AG04449 (cell line): ENCODE data around the gene PRDX4.
A peak's percentile ranks its signal among the peaks of the same experiment; 100 is the strongest.

Source experiments
- CTCF ChIA-PET: fragments of 350-600 bp; formaldehyde crosslinking; extraction: SDS; loops from one replicate; lab custom pipeline; 2021; ENCODE audit warnings: antibody characterized with exemption; lab: Yijun Ruan, JAX
- POLR2A ChIA-PET: fragments of 400-600, 350-600 bp; formaldehyde crosslinking; extraction: SDS; loops from one replicate; lab custom pipeline; 2020; ENCODE audit warnings: antibody characterized with exemption, inconsistent platforms; lab: Yijun Ruan, JAX
- DNase-seq: peaks from one replicate; pipeline ENCODE4 v3.0.0-alpha.2; 2010; ENCODE audit warnings: low read depth, low spot score
- H3K4me3 ChIP-seq: 2 replicates; pipeline ENCODE4 v1.5.1; 2011; ENCODE audit warnings: low read depth, mild to moderate bottlenecking, control low read depth, low read length
- TF ChIP-seq, protein P1 (sequence below): IDR thresholded peaks from one replicate; pipeline ENCODE4 v1.5.1; 2011; ENCODE audit warnings: mild to moderate bottlenecking, moderate library complexity, low read length, control low read depth, inconsistent platforms; ENCODE audit not compliant: insufficient read depth; ENCODE audit errors: missing control alignments

PRDX4 gene

DNA sequence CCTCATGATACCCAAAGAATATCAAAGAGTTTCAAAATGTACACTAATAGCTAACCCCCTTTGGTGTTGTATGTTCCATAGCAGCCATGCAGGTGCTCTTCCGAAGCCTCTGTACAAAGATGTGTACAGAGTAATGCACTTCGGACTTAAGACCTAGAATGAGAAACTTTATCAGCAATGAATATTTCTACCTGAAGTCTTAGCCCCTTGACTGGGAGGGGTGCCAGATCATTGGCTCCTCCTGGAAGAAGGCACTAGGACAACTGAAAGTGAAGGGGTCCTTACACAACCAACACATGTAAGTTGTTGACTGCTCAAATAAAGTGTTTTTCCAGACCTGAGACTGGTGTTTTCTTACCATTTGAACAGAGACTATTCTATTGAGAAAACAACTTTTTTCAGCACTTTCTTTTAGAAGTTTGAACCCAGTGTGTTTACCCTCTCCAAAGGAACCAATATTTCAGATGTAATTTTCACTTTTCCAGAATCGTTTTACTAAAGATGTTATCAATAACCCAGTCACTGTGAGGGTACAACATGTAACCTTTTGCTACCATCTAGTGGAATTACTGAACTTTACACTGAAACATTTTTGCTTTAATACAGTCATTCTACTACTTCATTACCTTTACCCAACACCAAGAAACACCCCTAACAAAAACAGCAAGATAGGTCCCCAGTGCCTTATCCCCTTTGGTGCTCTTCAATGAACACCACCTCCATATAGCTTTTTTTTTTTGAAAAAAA is 33.3 kb upstream of the PRDX4 start:
- TF ChIP-seq, protein P1, sequence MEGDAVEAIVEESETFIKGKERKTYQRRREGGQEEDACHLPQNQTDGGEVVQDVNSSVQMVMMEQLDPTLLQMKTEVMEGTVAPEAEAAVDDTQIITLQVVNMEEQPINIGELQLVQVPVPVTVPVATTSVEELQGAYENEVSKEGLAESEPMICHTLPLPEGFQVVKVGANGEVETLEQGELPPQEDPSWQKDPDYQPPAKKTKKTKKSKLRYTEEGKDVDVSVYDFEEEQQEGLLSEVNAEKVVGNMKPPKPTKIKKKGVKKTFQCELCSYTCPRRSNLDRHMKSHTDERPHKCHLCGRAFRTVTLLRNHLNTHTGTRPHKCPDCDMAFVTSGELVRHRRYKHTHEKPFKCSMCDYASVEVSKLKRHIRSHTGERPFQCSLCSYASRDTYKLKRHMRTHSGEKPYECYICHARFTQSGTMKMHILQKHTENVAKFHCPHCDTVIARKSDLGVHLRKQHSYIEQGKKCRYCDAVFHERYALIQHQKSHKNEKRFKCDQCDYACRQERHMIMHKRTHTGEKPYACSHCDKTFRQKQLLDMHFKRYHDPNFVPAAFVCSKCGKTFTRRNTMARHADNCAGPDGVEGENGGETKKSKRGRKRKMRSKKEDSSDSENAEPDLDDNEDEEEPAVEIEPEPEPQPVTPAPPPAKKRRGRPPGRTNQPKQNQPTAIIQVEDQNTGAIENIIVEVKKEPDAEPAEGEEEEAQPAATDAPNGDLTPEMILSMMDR = peak; percentile 8
- H3K4me3 ChIP-seq = no peak overlapping the region
- POLR2A ChIA-PET = no interaction called here
- DNase-seq = no peak
- CTCF ChIA-PET = interaction anchor here (1.0 to 3.0 kb wide), 2 partner anchors 1498 to 1649 kb away, joined by 3 to 14 read pairs; no protein-coding TSS in a partner anchor

DNA sequence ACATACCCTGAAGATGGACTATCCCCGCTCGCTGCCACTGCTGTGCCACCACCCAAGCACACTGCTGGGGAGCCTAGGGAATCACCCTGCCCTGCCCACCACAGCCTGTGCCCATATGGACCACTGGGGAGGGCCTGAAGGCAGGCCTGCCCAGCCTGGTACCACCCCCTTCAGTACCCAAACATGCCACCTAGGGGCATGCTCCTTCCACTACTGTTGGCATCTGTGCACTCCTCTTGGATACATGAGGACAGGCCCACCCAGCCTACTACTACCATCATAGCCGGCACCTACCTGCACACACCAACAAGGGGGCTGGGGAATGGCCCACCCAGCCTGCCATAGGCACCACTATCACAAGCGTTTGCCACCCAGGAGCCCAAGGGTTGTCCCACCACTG is 30.1 kb upstream of the PRDX4 start:
- ChIA-PET POLR2A (no interaction called here), CTCF (no interaction called here)
- no peak for DNase-seq

DNA sequence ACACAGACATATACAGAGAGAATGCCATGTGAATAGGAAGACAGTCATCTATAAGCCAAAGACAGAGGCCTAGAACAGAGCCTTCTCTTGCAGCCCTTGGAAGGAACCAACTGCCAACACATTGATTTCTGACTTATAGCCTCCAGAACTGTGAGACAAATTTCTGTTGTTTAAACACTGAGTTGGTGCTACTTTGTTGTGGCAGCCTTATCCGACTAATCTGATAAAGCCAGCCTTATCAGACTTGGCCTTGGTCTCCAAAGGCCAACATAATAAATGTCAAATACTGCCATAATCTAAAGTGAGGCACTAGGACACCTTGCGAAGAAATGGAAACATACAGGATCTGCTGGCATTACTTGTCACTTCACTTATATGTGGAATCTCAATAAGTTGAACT is 24.3 kb upstream of the PRDX4 start:
- H3K4me3 ChIP-seq = no peak overlapping the region
- no peak for DNase-seq
- ChIA-PET POLR2A (no interaction called here), CTCF (no interaction called here)
- TF ChIP-seq, protein P1 = no peak

More for the DNA sequence above, 30.1 kb upstream of the PRDX4 start:
- no peak overlapping the region for H3K4me3 ChIP-seq
- TF ChIP-seq, protein P1 = no peak

DNA sequence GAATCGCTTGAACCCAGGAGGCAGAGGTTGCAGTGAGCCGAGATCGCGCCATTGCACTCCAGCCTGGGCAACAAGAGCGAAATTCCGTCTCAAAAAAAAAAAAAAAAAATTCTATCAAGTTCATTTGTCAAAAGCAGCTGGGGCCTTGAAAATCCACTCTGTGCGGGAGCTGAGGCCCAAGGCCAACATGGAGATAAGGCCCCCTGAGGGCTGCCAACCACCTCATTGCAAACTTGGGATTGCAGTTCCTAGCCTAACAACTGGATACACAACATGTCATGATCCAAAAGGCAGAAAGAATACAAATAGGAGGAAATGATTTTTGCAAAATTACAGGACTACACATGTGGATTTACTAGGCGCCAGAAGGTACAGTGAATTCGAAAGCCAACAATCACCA is 22.5 kb upstream of the PRDX4 start:
- TF ChIP-seq, protein P1 = no peak
- no peak overlapping the region for H3K4me3 ChIP-seq
- ChIA-PET POLR2A (no interaction called here), CTCF (no interaction called here)
- no peak for DNase-seq

DNA sequence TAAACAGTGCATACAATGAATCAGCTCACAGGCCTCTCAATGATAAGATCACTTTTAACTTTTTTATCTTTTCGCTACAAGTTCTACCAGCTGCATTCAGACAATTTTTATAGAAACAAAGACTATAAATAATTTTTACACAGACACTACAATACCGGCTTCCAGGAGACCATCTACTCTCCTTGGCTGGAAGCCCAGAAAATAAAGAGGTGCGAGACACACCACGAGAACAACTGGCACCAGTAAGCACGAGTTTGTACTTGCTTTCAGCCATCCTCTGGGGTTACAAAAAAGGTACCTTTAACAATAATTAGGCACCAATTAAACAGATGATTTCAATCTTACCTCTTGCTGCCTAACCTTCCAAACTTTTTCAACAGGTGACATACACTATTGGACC is 11.2 kb upstream of the PRDX4 start:
- DNase-seq = no peak
- ChIA-PET CTCF (no interaction called here), POLR2A (no interaction called here)
- H3K4me3 ChIP-seq = no peak overlapping the region
- TF ChIP-seq, protein P1 = no peak

DNA sequence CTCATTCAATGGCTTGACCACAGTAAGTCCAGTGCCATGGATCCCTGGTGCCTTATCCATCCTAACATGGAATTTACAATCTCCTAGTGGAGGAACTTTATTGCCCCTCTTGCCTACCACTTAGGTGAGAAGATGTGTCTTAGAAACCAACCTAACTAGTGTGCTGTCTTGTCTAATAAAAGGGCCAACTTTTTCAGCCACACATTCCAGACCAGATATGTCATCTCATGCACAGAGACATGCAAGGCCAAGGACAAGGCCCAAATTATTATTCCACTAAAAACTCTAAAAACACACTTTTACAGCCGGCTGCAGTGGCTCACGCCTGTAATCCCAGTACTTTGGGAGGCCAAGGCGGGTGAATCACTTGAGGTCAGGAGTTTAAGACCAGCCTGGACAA is 10.6 kb upstream of the PRDX4 start:
- H3K4me3 ChIP-seq = no peak overlapping the region
- CTCF ChIA-PET = no interaction called here

More for the DNA sequence above, 10.6 kb upstream of the PRDX4 start:
- POLR2A ChIA-PET = no interaction called here
- TF ChIP-seq, protein P1 = no peak
- no peak for DNase-seq
